ENCODE results near the gene RPGRIP1L.

DNA sequence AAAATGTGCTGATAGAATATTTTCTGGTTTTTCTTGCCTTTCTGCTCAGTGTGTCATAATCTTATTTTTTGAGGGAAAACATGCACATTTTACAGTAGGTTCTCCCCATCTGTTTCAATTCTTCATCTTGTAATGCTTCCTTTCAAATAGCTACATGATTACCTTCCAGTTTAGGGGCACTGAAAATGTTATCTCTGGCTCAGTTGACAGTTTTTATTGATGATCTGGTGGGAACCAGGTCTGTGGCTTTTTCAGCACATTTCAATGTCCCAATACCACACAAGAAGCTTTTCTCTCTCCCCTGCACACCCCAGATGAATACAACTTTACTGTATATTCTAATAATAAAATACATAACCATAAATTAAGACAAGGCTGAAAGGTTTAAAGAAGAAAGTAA, 36.8 kb upstream of the RPGRIP1L start:
- TF ChIP-seq ELF1 (IDR thresholded peaks at IDR 0.05; ENCODE audit: borderline replicate concordance, low read depth) (no peak), RAD21 (IDR thresholded peaks at IDR 0.05; ENCODE audit: low read depth) (no peak), EZH2 (IDR thresholded peaks at IDR 0.05) (no peak), SIN3A (IDR thresholded peaks at IDR 0.05; ENCODE audit: low read depth) (no peak), POLR2AphosphoS5 (IDR thresholded peaks at IDR 0.05; ENCODE audit: low read depth, low read length) (no peak), POLR2A (IDR thresholded peaks at IDR 0.05; ENCODE audit: borderline replicate concordance, extremely low read depth, insufficient read depth, insufficient read length) (no peak), ZNF274 (IDR thresholded peaks at IDR 0.05; ENCODE audit: low read depth, low read length) (no peak), SRF (IDR thresholded peaks at IDR 0.05; ENCODE audit: low read depth) (no peak), TCF7L2 (IDR thresholded peaks at IDR 0.05; ENCODE audit: borderline replicate concordance, extremely low read depth, insufficient read depth, insufficient read length) (no peak), YY1 (IDR thresholded peaks at IDR 0.05; ENCODE audit: extremely low read depth, insufficient replicate concordance, low read depth, low read length) (no peak)
- TF ChIP-seq, protein P1, sequence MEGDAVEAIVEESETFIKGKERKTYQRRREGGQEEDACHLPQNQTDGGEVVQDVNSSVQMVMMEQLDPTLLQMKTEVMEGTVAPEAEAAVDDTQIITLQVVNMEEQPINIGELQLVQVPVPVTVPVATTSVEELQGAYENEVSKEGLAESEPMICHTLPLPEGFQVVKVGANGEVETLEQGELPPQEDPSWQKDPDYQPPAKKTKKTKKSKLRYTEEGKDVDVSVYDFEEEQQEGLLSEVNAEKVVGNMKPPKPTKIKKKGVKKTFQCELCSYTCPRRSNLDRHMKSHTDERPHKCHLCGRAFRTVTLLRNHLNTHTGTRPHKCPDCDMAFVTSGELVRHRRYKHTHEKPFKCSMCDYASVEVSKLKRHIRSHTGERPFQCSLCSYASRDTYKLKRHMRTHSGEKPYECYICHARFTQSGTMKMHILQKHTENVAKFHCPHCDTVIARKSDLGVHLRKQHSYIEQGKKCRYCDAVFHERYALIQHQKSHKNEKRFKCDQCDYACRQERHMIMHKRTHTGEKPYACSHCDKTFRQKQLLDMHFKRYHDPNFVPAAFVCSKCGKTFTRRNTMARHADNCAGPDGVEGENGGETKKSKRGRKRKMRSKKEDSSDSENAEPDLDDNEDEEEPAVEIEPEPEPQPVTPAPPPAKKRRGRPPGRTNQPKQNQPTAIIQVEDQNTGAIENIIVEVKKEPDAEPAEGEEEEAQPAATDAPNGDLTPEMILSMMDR (IDR thresholded peaks at IDR 0.05 in 2 of 3, conservative IDR thresholded peaks at IDR 0.05 in 1 of 3; ENCODE audit: borderline replicate concordance in 1 of 3, insufficient read depth in 1 of 3, low read depth in 2 of 3, low read length in 2 of 3): no peak
- TF ChIP-seq, protein P2, sequence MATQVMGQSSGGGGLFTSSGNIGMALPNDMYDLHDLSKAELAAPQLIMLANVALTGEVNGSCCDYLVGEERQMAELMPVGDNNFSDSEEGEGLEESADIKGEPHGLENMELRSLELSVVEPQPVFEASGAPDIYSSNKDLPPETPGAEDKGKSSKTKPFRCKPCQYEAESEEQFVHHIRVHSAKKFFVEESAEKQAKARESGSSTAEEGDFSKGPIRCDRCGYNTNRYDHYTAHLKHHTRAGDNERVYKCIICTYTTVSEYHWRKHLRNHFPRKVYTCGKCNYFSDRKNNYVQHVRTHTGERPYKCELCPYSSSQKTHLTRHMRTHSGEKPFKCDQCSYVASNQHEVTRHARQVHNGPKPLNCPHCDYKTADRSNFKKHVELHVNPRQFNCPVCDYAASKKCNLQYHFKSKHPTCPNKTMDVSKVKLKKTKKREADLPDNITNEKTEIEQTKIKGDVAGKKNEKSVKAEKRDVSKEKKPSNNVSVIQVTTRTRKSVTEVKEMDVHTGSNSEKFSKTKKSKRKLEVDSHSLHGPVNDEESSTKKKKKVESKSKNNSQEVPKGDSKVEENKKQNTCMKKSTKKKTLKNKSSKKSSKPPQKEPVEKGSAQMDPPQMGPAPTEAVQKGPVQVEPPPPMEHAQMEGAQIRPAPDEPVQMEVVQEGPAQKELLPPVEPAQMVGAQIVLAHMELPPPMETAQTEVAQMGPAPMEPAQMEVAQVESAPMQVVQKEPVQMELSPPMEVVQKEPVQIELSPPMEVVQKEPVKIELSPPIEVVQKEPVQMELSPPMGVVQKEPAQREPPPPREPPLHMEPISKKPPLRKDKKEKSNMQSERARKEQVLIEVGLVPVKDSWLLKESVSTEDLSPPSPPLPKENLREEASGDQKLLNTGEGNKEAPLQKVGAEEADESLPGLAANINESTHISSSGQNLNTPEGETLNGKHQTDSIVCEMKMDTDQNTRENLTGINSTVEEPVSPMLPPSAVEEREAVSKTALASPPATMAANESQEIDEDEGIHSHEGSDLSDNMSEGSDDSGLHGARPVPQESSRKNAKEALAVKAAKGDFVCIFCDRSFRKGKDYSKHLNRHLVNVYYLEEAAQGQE (IDR thresholded peaks at IDR 0.05; ENCODE audit: low read depth): no peak
- TF ChIP-seq, protein P3, sequence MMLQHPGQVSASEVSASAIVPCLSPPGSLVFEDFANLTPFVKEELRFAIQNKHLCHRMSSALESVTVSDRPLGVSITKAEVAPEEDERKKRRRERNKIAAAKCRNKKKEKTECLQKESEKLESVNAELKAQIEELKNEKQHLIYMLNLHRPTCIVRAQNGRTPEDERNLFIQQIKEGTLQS (IDR thresholded peaks at IDR 0.05): no peak

All from HCT116 (cell line).